ENCODE results near the gene TRIM56. TPM values are rescaled to one million over a fixed set of nuclear protein-coding genes. Genes with fewer than 3 reads are reported as not detected.
A peak's percentile ranks its signal among the peaks of the same experiment; 100 is the strongest.

The TRIM56 gene
- total and polyA plus RNA-seq, 2 of the 13 experiments (the other 11 are each of a cell fraction or from before 2014, with no cell fraction given): 3.2 to 7.1 TPM

- no peak for TF ChIP-seq TBX3 (IDR thresholded peaks at IDR 0.05; ENCODE audit: borderline replicate concordance)
- TF ChIP-seq PAWR (CRISPR knock-in tag; IDR thresholded peaks at IDR 0.05; ENCODE audit: borderline replicate concordance): no peak
- TF ChIP-seq ETV5 (CRISPR knock-in tag; IDR thresholded peaks at IDR 0.05; ENCODE audit: borderline replicate concordance): peak; percentile 55; the same call in 1 of the 2 replicates
- TF ChIP-seq CSRNP1 (CRISPR knock-in tag; IDR thresholded peaks at IDR 0.05): no peak
- no peak for TF ChIP-seq ZNF207 (IDR thresholded peaks at IDR 0.05; ENCODE audit: borderline replicate concordance)
- TF ChIP-seq STAG1 (CRISPR knock-in tag; IDR thresholded peaks at IDR 0.05): peak; percentile 34; the same call in 1 of the 2 replicates
- TF ChIP-seq HNF4G (IDR thresholded peaks at IDR 0.05; ENCODE audit: borderline replicate concordance, low read depth, low read length): no peak
- no peak for TF ChIP-seq HNF4G (CRISPR knock-in tag; IDR thresholded peaks at IDR 0.05; ENCODE audit: borderline replicate concordance, low read depth)
- TF ChIP-seq U2AF1 (optimal IDR thresholded peaks at IDR 0.05; ENCODE audit: low read depth, low read length): no peak
- no peak; the same call in 1 of the 2 replicates for TF ChIP-seq BCL6 (CRISPR knock-in tag; IDR thresholded peaks at IDR 0.05)
- TF ChIP-seq ZNF317 (CRISPR knock-in tag; IDR thresholded peaks at IDR 0.05): 0 out of 2 replicates have a peak, but pooled peaks have one; percentile 35
- no peak for TF ChIP-seq SETDB1 (CRISPR knock-in tag; IDR thresholded peaks at IDR 0.05; ENCODE audit: borderline replicate concordance)
- TF ChIP-seq ZNF296 (CRISPR knock-in tag; conservative IDR thresholded peaks at IDR 0.05): no peak
- TF ChIP-seq SYNCRIP (IDR thresholded peaks at IDR 0.05; ENCODE audit: insufficient read depth, low read depth, low read length): no peak
- no peak for TF ChIP-seq ZNF367 (CRISPR knock-in tag; IDR thresholded peaks at IDR 0.05; ENCODE audit: borderline replicate concordance)
- no peak for TF ChIP-seq PRDM15 (CRISPR knock-in tag; IDR thresholded peaks at IDR 0.05)
- TF ChIP-seq ZNF577 (CRISPR knock-in tag; IDR thresholded peaks at IDR 0.05; ENCODE audit: borderline replicate concordance, low read depth): no peak
- no peak for TF ChIP-seq ZNF383 (CRISPR knock-in tag; IDR thresholded peaks at IDR 0.05; ENCODE audit: borderline replicate concordance)
- TF ChIP-seq ARNT2 (CRISPR knock-in tag; IDR thresholded peaks at IDR 0.05; ENCODE audit: low read depth): no peak
- TF ChIP-seq, protein P1, sequence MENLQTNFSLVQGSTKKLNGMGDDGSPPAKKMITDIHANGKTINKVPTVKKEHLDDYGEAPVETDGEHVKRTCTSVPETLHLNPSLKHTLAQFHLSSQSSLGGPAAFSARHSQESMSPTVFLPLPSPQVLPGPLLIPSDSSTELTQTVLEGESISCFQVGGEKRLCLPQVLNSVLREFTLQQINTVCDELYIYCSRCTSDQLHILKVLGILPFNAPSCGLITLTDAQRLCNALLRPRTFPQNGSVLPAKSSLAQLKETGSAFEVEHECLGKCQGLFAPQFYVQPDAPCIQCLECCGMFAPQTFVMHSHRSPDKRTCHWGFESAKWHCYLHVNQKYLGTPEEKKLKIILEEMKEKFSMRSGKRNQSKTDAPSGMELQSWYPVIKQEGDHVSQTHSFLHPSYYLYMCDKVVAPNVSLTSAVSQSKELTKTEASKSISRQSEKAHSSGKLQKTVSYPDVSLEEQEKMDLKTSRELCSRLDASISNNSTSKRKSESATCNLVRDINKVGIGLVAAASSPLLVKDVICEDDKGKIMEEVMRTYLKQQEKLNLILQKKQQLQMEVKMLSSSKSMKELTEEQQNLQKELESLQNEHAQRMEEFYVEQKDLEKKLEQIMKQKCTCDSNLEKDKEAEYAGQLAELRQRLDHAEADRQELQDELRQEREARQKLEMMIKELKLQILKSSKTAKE (CRISPR knock-in tag; IDR thresholded peaks at IDR 0.05; ENCODE audit: borderline replicate concordance): peak; percentile 46; the same call in 1 of the 2 replicates
- TF ChIP-seq ZNF703 (CRISPR knock-in tag; IDR thresholded peaks at IDR 0.05; ENCODE audit: borderline replicate concordance): no peak
- no peak for TF ChIP-seq ZNF3 (CRISPR knock-in tag; IDR thresholded peaks at IDR 0.05)
These were observed 14.9 kb downstream of the TRIM56 start (continued) for GRCh38 chr7:101099969-101100781.
